ENCODE data around the gene SPAG16.

DNA sequence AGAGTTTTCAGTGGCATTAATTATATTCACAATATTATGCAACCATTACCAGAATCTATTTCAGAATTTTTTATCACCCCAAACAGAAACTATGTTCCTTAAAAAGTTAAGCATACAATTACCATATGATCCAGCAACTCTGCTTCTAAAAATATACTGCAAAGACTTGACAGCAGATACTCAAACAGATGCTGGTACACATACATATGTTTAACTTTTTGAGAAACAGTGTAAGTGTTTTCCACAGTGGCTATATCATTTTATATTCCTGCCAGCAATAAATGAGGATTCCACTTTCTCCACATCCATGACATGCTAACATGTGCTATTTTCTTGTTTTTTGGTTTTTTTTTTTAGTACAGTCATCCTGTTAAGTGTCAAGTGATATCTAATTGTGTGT is 687.3 kb downstream of the SPAG16 start:
- TF ChIP-seq POLR2A (IDR thresholded peaks at IDR 0.05; ENCODE audit: extremely low read depth, insufficient read length) (no peak), MYC (IDR thresholded peaks at IDR 0.05; ENCODE audit: low read depth, low read length) (no peak)
- TF ChIP-seq, protein P1, sequence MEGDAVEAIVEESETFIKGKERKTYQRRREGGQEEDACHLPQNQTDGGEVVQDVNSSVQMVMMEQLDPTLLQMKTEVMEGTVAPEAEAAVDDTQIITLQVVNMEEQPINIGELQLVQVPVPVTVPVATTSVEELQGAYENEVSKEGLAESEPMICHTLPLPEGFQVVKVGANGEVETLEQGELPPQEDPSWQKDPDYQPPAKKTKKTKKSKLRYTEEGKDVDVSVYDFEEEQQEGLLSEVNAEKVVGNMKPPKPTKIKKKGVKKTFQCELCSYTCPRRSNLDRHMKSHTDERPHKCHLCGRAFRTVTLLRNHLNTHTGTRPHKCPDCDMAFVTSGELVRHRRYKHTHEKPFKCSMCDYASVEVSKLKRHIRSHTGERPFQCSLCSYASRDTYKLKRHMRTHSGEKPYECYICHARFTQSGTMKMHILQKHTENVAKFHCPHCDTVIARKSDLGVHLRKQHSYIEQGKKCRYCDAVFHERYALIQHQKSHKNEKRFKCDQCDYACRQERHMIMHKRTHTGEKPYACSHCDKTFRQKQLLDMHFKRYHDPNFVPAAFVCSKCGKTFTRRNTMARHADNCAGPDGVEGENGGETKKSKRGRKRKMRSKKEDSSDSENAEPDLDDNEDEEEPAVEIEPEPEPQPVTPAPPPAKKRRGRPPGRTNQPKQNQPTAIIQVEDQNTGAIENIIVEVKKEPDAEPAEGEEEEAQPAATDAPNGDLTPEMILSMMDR (IDR thresholded peaks at IDR 0.05; ENCODE audit: low read depth, low read length) = no peak
- TF ChIP-seq, protein P2, sequence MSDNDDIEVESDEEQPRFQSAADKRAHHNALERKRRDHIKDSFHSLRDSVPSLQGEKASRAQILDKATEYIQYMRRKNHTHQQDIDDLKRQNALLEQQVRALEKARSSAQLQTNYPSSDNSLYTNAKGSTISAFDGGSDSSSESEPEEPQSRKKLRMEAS (IDR thresholded peaks at IDR 0.05; ENCODE audit: low read depth, low read length) = no peak

Data from NB4 (cell line).